Hematopoietic multipotent progenitor cell treated with erythropoietin and hydrocortisone succinate and interleukin-3 and kit ligand, for 17 days (in vitro differentiated cells): ENCODE results near the gene TFEC.
"Not testable (repeated sequence)": the region's sequence is repeated elsewhere in the genome, so short reads cannot be mapped to it uniquely, and the experiment has no call there.

Source experiments
- DNase-seq: peaks from one replicate; pipeline ENCODE4 v3.0.0-alpha.2; 2015; ENCODE audit warnings: low spot score

Gene TFEC

DNA sequence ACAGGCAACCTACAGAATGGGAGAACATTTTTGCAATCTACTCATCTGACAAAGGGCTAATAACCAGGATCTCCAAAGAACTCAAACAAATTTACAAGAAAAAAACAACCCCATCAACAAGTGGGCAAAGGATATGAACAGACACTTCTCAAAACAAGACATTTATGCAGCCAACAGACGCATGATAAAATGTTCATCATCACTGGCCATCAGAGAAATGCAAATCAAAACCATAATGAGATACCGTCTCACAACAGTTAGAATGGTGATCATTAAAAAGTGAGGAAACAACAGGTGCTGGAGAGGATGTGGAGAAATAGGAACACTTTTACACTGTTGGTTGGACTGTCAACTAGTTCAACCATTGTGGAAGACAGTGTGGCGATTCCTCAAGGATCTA, 100.8 kb downstream of the TFEC start:
- not testable (repeated sequence) for DNase-seq

DNA sequence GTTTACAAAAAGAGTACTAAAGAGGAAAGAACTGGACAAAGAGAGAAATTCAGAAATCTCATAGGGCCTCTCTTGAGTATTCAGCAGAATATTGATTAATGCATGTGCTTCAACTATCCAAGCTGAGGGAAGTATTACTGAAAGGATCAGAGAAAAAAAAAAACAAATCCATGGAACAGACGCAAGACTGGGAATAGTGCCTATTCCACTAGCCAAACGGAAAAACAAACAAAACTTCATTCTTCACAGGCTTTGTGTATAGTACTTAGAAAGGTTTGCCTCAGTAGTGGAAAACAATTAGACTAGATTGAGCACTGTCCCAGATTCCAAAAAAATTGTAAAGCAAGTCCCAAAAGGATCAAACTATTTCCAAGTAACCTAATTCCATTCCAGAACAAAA, 106.2 kb downstream of the TFEC start:
- no peak for DNase-seq

DNA sequence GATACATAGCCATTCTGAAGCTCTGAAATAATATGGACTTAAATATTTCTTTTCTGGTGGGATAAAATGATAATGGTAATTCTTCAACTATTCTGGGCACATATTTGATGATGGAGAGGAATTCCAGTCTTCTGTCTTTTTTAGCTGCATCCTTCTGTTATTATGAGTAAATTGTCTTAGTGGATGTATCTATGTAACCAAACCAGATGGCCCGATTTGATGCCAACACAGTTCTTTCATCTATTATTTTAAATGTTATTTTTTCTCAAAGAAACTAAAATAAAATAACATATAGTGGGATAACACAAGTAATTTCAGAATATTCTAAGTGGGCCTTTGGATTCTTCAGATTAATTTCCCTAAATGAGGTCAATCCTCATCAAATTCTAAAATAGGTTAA, 110.2 kb downstream of the TFEC start:
- DNase-seq: no peak

DNA sequence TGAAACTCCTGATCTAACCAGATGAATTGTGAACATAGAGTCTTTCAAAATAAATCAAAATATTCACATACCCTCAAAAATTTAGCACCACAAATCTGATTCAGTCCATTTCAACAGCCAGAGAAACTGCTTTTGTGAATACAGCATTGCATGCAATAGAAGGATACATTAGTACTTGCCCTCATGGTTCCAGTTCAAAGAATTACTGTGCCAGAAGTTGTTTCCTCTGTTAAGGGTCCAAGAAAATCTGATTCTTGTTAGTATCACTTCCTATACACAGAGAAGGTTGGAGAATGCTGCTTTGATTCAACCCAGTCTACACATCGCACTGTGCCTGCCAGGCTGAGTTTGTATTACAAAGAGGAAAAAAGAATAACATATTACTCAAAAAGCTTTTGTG, 115.6 kb downstream of the TFEC start:
- no peak for DNase-seq

DNA sequence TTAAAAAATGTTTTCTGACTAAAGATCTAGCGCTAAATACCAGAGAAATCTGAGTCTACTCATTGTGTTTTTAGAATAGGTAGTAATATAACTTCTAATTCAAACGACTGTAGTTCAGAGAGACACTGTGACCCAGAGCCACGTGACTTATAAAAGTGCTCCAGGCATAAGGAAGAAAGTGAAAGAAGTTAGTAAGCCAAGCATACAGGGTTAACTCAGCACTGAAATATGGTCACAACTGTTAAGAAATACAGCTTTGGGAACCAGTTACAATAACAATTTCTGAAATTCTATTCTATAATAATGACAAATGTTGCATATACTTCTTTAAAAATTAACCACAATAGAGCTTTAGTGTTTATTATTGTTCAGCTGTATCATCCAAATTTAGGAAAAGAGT, 119.1 kb downstream of the TFEC start:
- DNase-seq: no peak

DNA sequence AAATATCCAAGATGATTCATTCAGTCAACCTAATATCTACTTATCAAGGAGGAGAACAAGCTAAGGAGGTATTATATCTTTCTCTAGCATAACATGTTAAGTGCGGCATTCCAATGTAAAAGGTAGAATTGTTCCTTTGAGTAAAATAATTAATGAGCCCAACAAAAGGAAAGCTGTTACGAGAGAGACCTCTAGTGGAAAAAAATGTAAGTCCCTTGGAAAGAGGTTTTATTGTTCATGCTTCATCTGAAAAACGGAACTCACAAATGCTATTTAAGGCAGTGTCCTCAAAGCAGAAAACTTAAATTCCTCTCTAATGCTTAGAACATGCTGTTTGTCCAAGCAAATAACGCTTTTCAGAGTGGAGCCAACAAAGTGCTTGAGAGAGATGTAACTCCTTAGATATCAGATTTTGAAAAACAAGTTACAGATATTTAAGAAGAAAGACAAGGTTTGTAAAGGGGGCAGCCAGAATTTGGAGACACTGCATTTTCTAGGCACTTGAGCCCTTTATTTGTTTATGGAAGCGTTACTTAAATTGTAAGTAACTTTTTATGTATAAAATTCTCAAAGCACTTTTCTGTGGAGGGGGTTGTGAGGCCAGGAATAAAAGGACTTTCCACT, 119.9 kb downstream of the TFEC start:
- DNase-seq: no peak

DNA sequence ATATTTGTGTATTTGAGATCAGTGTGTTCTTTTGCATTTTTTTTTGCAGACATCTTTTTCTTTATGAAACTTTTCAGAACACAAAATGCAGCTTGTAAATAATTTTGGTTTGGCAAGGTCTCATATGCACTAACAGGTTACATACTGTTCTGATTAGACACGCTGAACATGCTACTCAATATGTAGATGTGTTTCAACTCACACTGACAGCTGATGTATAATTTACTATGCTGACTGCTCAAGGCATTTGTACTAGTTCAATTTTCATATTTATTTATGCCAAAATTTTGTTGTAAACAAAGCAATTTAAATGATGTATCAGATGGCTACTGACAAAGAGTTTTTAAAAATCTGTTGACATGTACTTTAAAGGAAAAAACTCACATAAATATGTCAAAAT, 123.8 kb downstream of the TFEC start:
- DNase-seq: no peak

DNA sequence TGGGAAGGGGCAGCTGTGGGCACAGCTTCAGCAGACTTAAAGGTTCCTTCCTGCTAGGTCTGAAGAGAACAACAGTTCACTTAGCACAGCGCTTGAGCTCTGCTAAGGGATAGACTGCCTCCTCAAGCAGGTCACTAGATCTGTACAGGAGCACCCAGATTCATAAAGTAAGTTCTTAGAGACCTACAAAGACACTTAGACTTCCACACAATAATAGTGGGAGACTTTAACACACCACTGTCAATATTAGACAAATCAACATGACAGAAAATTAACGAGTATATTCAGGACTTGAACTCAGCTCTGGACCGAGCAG, 140.9 kb downstream of the TFEC start:
- DNase-seq: no peak

DNA sequence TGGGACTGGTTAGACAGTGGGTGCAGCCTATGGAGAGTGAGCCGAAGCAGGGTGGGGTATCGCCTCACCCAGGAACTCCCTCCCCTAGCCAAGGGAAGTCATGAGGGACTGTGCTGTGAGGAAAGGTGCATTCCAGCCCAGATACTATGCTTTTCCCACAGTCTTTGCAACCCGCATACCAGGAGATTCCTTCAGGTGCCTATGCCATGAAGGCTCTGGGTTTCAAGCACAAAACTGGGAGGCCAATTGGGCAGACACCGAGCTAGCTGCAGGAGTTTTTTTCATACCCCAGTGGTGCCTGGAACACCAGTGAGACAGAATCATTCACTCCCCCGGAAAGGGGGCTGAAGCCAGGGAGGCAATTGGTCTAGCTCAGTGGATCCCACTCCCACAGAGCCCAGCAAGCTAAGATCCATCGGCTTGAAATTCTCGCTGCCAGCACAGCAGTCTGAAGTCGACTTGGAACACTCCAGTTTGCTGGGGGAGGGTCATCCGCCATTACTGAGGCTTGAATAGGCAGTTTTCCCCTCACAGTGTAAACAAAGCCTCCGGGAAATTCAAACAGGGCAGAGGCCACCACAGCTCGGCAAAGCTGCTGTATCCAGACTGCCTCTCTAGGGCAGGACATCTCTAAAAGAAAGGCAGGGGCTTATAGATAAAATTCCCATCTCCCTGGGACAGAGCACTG, 141.4 kb downstream of the TFEC start:
- DNase-seq: no peak

DNA sequence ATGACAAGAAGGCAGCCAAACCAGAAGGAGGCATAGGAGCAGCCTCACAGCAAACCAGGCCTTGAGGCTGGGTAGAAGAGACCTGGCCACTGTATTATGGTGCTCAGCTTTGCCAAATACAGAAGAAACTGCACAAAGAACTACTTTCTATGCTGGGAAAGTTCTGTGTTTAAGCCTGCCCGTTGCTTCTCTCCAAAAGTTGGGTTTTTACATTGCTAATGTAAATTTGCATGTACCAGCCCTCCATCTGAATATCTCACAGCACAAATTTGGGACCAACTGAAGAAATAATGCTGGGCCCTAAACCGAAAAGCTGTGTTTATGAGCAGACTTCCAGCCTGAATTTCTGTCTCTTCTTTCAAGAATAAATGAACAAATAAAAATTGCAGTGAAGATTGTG, 145.0 kb downstream of the TFEC start:
- no peak for DNase-seq
